Measurements from ENCODE around the gene ERBB3.

DNA sequence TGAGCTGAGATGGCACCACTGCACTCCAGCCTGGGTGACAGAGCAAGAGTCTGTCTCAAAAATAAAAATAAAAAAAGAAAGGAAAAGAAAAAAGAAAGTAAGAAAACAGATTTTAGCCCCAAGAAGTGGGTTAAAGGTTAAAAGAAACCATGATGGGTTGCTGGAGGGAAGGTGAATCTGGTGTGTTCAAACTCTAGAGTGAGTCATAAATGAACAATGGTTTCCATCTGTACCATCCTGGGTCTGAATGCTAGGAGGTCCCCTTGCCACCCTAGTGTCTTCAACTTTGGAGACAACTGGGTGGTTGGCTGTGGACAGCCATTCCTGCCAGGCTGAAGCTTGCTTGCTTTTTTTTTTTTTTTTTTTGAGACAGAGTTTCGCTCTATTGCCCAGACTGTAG is 39.8 kb upstream of the ERBB3 start:
- TF ChIP-seq RXRA (IDR thresholded peaks at IDR 0.05; ENCODE audit: insufficient read depth, low read depth, low read length) (no peak), GABPA (IDR thresholded peaks at IDR 0.05; ENCODE audit: borderline replicate concordance, insufficient read depth, low read length) (no peak), GTF2F1 (IDR thresholded peaks at IDR 0.05; ENCODE audit: borderline replicate concordance, low read depth, low read length) (no peak), CBX8 (IDR thresholded peaks at IDR 0.05; ENCODE audit: borderline replicate concordance, low read depth, low read length) (no peak), SP1 (IDR thresholded peaks at IDR 0.05; ENCODE audit: low read depth, low read length) (no peak)
- TF ChIP-seq, protein P1, sequence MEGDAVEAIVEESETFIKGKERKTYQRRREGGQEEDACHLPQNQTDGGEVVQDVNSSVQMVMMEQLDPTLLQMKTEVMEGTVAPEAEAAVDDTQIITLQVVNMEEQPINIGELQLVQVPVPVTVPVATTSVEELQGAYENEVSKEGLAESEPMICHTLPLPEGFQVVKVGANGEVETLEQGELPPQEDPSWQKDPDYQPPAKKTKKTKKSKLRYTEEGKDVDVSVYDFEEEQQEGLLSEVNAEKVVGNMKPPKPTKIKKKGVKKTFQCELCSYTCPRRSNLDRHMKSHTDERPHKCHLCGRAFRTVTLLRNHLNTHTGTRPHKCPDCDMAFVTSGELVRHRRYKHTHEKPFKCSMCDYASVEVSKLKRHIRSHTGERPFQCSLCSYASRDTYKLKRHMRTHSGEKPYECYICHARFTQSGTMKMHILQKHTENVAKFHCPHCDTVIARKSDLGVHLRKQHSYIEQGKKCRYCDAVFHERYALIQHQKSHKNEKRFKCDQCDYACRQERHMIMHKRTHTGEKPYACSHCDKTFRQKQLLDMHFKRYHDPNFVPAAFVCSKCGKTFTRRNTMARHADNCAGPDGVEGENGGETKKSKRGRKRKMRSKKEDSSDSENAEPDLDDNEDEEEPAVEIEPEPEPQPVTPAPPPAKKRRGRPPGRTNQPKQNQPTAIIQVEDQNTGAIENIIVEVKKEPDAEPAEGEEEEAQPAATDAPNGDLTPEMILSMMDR (IDR thresholded peaks at IDR 0.05; ENCODE audit: control extremely low read depth in 1 of 3, insufficient read depth in 1 of 3, low read depth in 1 of 3, low read length in 3 of 3): no peak
- TF ChIP-seq, protein P2, sequence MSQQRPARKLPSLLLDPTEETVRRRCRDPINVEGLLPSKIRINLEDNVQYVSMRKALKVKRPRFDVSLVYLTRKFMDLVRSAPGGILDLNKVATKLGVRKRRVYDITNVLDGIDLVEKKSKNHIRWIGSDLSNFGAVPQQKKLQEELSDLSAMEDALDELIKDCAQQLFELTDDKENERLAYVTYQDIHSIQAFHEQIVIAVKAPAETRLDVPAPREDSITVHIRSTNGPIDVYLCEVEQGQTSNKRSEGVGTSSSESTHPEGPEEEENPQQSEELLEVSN (IDR thresholded peaks at IDR 0.05): no peak
- TF ChIP-seq, protein P3, sequence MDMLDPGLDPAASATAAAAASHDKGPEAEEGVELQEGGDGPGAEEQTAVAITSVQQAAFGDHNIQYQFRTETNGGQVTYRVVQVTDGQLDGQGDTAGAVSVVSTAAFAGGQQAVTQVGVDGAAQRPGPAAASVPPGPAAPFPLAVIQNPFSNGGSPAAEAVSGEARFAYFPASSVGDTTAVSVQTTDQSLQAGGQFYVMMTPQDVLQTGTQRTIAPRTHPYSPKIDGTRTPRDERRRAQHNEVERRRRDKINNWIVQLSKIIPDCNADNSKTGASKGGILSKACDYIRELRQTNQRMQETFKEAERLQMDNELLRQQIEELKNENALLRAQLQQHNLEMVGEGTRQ (IDR thresholded peaks at IDR 0.05; ENCODE audit: low read length): no peak

Measured in H1 (cell line).